Ammon's horn (tissue), 1 donor: Measurements from ENCODE around the gene STAT5B.
"Not testable (repeated sequence)": the region's sequence is repeated elsewhere in the genome, so short reads cannot be mapped to it uniquely, and the experiment has no call there.

Experiments
- DNase-seq: peaks from one replicate; pipeline ENCODE4 v3.0.0-alpha.2; 2016; ENCODE audit warnings: low spot score

STAT5B gene

DNA sequence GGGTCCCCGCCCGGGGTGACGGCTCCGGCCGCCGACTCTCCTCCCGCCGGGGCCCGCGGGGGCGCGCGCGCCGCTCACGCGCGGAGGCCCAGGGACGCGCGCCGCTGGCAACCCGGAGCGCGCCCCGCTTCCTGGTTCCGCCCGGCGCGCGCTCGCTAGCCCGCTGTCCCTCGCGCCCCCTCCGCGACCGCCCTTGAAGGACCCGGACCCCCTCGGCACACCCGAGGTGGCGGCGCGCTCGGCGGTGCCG, at the start of gene STAT5B:
TSS of gene STAT5B (minus strand) at position 33 of the 250 bp plus-strand sequence. CDS start 44,264 bp downstream, outside the sequence.
- DNase-seq, result peak; percentile 67

DNA sequence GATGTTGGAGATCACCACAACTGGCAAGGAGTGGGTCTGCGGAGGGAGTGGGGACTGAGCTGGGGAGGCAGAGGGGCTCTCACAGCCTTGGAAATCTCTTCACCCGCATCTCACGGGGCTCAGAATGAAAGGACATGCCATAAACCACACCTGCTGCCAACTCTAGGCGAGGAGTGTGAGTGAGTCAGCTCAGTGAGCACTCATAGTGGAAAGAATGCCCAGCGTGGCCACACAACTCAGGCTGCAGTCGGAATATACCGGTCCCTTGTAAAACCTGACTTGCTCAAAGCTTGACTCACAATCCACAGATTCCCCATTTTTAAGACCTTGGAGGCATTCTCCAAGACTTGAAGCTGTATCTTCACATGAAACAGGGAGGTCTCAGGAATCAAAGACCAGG, 48.8 kb upstream of the STAT5B start:
- no peak for DNase-seq

DNA sequence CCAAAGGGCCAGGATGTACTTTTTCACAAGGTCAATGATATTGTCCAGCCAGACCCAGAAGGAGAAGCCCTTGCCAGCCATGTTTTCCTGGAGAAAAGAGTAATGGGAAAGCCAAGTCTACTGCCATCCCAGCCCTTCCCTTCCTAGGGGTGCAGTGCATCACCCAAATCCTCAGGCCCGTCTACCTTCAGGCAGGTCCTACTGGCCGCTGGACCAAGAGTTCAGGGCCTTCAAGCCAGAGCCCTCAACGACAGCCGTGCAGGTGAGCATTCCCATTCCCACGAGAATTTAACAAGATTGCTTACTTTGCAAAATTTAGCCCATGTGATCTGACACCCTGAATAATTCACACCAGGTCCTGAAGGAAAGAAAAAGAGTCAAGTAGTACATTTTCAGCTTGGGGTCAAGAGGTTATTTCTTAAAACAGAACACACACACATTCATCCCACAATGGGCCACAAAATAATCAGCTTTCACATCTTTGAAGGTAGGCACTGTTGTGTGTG, 47.1 kb upstream of the STAT5B start:
- DNase-seq, result no peak

DNA sequence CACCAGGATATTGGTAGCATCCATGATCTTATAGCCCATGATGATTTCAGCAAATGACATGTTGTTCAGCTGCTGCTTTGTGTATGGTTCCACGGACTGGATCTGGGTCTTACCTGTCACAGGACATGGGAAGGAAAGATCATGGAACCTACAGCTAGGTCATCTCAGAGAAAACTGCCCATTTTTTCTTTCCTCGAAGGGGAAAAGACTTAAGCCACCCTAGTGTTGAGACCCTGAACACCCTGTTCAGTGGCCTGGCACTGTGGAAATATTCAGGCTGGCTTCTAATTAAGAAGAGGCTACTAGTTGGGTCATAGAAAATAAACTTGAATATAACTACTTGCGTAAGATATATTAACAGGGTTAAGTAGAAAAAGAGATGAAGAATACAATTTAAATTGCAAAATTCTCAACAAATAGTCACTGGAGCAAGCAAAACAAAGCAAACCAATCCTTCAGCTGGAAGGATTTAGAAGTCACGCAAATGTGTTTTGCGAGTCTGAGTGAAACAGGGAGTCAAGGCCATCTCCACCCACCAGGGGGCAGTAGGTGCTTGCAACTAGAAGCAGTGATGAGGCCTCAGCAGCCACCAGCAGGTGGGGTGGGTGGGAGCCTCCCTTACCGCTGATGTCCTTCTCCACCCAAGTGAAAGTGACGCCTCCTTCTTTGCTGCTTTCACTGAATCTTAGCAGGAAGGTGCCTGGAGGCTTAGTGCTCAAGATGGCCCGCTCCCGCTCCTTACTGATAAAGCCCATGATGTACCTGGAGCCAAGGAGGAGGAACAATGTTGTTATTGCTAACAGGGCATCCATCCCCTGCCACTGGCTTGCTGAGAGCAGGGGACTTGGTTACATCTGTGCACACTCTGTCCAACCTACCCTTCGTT, 46.4 kb upstream of the STAT5B start:
- DNase-seq, result peak; percentile 96

DNA sequence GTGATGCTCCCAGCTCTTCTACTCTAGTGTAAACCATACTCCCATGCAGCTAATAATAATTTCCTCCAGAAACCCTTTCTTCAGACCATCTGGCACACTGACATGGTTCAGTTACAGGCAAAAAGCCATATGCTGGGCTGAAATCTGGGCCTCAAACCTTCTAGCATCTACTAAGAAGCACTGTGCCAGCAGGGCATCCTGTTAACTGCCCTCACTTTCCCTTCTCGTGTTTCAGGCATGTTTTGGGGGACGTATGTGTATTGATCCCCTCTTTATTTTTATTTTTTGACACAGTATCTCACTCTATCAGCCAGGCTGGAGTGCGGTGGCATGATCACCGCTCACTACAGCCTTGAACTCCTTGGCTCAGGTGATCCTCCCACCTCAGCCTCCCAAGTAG, 45.4 kb upstream of the STAT5B start:
- no peak for DNase-seq

DNA sequence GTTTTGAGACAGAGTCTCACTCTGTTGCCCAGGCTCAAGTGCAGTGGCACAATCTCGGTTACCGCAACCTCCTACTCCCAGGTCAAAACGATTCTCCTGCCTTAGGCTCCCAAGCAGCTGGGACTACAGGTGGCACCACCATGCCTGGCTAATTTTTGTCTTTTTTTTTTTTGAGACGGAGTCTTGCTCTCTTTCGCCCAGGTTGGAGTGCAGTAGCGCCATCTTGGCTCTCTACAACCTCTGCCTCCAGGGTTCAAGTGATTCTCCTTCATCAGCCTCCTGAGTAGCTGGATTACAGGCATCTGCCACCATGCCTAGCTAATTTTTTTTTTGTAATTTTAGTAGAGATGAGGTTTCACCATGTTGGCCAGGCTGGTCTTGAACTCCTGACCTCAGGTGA, 41.8 kb upstream of the STAT5B start:
- not testable (repeated sequence) for DNase-seq

DNA sequence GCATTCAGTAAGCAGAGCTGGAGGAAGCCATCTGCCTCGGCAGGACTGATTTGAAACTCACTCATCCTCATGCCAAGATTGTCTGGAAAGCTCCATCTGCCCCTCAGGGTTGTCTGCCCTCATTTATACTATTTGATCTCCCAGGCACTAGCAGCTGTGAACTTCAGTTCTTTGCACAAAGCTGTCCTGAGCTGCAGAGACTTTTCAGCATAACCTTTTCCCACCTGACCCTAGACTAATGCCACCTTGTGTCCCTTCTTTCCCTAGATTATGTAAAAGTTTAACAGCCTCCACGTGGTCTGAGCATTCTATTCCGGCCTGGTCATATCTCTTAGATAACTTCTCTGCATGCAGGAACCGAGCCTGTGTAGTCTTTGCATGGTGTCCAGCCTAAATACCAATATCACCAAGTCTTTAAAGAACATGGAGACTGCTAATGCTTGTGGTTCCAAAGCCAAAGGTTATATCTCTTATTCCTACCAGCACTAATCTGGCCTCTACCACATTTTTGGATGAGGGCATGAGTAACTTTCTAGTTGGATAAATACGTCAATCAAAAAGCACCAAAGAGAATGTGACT, 41.2 kb upstream of the STAT5B start:
- no peak for DNase-seq

DNA sequence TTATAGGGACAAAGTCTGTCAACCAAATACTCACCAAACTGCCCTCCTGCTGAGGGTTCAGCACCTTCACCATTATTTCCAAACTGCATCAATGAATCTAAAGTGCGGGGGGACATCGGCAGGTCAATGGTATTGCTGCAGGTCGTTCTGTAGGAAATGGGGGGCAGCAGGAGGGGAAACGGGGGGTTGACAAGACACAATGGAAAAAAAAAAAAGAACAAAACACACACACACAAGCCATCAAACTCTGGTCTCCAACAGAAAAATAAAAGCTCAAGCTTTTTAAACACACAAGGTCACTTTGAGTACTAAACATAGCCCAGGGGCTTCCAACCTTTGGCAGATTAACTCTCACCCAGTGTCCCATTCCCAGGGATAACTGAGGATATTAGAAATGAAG, 40.6 kb upstream of the STAT5B start:
- no peak for DNase-seq

DNA sequence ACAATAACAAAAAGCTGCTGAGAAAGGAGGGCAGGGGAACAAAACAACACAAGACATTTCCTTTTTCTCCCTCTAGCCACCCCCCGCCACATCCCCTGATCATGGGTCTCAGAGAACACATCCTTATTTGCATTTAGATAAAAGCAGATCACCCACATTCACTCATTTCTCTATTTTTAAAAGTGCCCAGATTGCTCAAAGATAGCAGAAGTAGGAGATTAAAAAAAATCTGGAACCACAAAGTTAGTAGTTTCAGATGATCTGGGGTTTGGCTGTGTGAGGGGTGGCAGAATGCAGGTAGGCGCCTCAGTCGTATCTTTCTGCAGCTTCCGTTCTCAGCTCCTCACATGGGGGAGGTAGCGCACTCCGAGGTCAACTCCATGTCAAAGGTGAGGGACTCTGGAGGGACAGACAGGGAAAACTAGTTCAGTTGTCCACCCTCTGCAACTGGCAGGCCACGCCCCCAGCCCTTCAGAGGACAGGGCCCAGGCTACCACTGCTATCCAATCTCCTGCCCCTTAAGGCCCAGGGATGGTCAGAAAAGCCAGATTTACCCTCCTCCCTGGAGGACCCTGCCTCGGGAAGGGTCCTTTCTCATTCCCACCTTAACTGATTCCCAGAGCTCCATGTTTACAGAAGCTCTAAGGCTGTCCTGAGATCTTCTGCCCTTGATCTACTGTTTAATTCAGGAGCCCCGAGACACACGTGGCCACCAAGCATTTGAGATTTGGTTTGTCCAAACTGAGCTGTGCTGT, 39.4 kb upstream of the STAT5B start:
- DNase-seq, result no peak

DNA sequence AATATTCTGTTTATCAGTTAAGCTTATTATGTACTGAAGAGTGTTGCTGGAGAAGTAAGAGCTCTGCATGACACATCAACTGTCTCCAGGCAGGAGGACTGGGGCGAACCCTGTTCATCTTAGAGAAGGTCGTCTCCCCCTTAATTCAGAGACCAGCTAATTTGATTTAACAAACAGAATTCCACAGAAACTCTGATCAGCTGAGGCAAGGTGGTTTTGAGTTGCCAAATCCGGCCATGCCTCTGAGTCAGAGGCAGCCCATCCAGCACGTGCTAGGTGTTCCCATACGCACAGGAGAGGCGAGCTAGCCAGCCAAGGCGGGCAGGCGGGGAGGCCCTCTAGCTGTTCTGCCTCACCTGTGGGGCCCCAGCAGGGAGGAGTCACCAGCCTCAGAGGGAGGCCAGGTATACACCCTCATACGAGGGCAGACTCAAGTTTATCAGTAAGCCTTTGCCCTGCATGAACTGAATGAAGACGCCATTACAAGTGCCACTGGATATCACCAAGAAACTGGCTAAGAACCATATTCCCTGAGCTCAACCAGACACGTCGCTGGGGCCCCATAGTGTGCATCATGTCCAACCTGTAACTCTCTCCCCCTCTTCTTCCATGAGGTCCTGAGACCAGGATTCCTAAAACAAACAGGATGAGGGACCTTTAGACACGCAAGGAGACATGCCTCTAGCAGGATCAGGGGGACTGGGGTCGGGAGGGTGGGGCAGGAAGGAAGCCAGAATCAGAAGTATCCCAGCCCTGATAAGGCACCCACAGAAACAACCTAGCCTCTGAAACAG, 37.8 kb upstream of the STAT5B start:
- DNase-seq, result no peak

DNA sequence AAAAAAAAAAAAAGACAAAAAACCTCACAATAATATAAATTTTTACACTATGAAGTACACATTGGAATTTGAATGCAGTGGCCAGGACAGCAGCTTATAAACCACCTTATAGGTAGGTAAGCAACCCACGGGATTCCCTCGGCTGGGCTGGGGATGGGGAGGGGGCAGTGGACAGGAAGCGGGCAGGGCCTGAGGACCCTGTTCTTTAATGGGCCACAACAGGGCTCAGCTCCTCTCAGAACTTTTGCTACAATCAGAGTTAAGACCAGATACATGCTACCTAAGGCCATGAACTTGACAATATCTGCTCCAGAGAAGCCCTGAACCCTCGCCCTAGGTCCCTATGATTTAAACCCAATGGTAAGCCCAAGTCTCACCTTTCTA, 37.2 kb upstream of the STAT5B start:
- DNase-seq, result no peak

DNA sequence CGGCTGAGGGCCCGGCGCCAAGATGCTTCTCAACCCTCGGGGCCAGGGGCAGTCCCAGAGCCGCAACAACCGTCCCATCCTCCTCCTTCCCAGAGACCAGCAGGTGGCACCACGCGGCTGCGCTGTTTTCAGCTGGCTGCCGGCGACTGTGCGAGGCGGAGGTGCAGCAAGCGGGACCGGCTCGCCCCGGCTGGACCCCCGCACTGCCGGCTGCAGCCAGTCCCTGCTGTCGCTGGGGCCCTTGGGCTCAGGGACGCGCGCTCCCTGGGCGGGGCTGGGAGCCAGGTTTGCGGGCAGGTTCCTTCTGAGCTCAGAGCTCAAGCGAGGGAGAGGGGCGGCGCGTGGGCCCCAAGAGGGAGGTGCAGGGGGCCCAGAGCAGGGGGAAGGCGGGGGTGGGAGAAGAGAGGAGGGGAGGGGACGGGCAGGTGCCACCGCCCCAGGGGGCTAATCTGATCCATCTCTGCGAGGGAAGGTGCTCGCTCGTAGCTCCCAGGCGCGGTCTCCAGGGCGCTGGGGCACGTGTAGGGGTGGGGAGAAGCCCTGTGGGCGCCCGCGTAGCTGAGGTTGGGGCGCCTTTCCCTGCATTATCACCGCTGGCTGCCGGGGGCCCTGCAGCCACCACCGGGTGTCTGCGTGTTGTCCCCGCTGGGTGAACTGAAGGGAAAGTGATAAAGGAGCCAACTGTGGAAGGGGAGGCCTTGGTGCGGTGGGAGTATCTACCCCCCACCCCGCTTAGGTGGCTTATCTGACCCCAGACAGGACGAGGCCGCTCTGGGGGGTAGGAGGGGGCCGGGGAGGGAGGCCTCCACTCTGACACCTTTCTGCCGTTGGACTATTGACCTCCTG, 36.3 kb upstream of the STAT5B start:
- DNase-seq, result peak; percentile 91

DNA sequence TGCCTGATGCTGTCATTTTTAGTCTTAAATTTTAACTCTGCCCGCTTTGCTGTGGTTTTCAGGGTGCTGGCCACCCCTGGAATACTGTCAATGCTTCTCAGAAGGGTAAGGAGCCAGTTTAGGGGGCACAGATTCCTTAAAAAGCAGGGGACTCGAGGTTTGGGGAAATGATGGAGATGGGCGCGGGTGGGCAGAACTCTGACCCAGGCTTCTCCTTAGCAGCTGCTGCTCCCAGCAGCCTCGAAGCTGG, 35.8 kb upstream of the STAT5B start:
- DNase-seq, result no peak

DNA sequence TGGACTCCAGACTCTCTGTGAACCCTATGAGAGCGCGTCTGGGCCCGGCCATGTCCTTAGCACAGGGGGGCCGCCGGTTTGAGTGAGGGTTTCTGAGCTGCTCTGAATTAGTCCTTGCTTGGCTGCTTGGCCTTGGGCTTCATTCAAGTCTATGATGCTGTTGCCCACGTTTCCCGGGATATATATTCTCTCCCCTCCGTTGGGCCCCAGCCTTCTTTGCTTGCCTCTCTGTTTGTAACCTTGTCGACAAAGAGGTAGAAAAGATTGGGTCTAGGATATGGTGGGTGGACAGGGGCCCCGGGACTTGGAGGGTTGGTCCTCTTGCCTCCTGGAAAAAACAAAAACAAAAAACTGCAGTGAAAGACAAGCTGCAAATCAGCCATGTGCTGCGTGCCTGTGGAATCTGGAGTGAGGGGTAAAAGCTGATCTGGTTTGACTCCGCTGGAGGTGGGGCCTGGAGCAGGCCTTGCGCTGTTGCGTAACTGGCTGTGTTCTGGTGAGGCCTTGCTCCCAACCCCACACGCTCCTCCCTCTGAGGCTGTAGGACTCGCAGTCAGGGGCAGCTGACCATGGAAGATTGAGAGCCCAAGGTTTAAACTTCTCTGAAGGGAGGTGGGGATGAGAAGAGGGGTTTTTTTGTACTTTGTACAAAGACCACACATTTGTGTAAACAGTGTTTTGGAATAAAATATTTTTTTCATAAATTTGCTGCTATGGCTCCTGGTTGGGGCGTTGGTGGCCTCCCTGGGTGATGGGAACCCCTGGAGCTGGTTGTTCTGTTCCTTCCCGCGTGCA, 35.2 kb upstream of the STAT5B start:
- peak; percentile 86 for DNase-seq

DNA sequence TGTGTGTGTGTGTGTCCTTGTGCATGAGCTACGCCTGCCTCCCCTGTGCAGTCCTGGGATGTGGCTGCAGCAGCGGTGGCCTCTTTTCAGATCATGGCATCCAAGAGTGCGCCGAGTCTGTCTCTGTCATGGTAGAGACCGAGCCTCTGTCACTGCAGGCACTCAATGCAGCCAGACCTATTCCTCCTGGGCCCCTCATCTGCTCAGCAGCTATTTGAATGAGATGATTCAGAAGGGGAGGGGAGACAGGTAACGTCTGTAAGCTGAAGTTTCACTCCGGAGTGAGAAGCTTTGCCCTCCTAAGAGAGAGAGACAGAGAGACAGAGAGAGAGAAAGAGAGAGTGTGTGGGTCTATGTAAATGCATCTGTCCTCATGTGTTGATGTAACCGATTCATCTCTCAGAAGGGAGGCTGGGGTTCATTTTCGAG, 34.6 kb upstream of the STAT5B start:
- no peak for DNase-seq

DNA sequence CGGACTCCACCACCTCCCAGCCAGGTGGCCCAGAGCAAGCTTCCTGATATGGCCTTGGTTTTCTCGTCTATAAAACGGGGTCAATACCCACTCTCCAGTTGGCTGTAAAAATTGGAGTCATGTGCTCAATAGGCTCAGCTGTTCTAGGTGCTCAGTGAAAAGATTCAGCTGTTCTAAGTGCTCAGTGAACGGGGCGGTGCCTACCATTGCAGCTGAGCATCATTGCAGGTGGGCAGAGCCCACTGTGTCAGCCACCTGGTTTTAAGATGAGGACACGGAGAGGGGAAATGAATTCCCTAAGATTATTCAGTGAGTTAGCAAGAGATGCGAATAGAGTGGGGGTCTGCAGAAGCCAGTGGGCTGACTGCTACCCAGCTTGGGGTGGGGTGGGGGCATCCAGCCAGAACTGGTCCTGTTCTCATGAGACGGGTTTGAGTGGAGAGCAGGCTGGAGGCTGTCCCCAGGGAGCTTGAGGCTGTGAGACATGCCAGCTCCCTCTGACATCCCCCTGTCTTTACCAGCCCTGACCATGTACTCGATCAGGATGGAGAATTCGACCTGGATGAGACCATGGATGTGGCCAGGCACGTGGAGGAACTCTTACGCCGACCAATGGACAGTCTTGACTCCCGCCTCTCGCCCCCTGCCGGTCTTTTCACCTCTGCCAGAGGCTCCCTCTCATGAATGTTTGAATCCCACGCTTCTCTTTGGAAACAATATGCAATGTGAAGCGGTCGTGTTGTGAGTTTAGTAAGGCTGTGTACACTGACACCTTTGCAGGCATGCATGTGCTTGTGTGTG, 34.0 kb upstream of the STAT5B start:
- DNase-seq, result no peak

DNA sequence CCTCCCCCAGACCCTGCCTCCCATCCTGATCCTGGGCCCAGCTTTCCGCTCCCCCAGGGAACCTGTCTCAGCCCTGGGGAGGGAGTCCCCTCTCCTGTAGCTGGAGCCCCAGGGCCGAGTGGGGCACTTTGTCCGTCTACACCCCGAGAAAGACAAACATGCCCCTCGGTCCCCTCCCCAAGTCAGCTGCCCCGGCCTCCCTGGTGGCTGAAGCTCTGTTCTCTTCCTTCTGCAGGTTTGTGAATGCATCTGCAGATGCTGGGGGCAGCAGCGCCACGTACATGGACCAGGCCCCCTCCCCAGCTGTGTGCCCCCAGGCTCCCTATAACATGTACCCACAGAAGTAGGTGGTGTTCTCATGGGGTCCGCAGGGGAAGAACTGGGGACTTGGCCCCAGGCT, 33.0 kb upstream of the STAT5B start:
- no peak for DNase-seq

DNA sequence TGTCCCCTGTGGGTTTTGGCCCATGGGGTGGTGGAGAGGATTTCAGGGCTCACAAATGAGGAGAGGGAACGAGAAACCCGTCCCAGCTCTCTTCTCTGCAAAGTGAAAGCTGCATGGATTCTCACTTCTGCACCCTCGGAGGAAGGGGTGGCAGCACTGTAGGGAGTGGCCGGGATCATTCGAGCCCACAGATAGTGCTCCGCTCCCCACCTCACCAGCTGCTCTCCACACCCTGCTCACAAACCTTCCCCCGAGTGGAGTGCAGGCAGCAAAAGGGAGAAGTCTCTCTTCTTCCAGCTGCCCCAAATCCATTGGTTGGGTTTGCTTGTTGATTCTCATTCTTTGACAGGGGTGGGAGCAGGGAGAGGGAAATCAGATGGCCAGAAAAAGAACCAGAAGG, 32.3 kb upstream of the STAT5B start:
- DNase-seq, result no peak

DNA sequence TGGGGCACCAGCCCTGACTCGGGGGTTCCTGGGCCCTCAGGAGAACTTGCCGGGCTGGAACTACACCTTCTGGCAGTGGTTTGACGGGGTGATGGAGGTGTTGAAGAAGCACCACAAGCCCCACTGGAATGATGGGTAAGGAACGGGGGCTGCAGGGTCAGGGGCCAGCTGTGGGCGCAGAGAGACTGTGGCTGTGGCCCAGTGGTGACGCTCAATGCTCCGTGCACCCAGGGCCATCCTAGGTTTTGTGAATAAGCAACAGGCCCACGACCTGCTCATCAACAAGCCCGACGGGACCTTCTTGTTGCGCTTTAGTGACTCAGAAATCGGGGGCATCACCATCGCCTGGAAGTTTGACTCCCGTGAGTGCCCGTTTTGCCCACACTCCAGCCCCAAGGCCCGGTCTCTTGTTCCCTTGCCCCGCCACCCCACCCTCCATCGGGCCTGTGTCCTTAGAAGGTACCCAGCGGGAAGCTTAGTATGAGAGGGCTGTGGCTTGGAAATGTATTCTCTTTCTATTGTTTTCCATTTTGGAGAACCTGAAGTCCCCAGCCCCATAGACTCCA, 31.3 kb upstream of the STAT5B start:
- DNase-seq, result no peak

DNA sequence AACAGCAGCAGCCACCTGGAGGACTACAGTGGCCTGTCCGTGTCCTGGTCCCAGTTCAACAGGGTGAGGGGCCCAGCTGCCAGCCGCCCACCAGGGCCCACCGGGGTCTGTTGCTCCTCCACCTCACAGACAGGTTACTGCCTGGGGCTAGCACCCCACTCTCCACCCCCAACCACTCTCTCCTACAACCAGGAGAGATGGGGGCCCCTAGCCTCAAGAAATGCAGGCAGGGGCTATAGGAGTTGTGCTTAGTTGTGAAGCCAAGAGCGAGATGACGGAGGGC, 30.1 kb upstream of the STAT5B start:
- DNase-seq, result no peak
